DND-41 (cell line): Measurements from ENCODE around the gene PCDH9.

Source experiments
- CTCF ChIP-seq: IDR thresholded peaks from 2 replicates; pipeline ENCODE4 v1.5.1; 2012; ENCODE audit warnings: borderline replicate concordance, low read length, moderate library complexity, mild to moderate bottlenecking; ENCODE audit not compliant: poor library complexity, severe bottlenecking; ENCODE audit errors: extremely low read depth
- EZH2 ChIP-seq: IDR thresholded peaks from 3 replicates; pipeline ENCODE4 v1.6.1; 2012; ENCODE audit warnings: borderline replicate concordance, low read depth, mild to moderate bottlenecking, moderate library complexity, low read length, inconsistent platforms; ENCODE audit not compliant: severe bottlenecking

DNA sequence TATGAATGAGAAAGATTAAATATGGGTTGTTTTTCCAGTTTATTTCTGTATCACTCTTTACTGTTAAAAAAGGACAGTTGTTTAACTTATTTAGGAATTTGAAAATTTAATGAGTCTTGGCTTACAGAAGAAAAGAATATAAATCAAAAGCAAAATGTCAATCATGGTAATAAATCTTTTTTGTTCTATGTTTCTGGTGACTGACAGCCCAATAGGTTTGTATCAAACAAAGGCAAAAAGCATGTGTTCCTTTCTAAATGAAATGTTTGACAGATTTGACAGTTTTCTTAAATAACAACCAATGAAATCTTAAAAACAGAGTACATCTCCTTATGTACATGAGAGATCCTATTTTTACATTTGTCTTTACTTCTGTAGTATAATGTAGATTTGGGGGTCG, 11.0 kb downstream of the PCDH9 start:
- no peak for TF ChIP-seq CTCF
- no peak for TF ChIP-seq EZH2
